GM20431 (cell line): ENCODE measurements around the gene ARHGEF5.
"Not testable (repeated sequence)": the region's sequence is repeated elsewhere in the genome, so short reads cannot be mapped to it uniquely, and the experiment has no call there.

Experiments used
- in situ Hi-C: fragments of 300-500 bp; cut with MseI, MboI; formaldehyde crosslinking; loops from one replicate; pipeline ENCODE4 v1.15.0; 2020; ENCODE audit warnings: low sequenced_read_pairs; ENCODE audit not compliant: unreplicated experiment

Gene ARHGEF5

DNA sequence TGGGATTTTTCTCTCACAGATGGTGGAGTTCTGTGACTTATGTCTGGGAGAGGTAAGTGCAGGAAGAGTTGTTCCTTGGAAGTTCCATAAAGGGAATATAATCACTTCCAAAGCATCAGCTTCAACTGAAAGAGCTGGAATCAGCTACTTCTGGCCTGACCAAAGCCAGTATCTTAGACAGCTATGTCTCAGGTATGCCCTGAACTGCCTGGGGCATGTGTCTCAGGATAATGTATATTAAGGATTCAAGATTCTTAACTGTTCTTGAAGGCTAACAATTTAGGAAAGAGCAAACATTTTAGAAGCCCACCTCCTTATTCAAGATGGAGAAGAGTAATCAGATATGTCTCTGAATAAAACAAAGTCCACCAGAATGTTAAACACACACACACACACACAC lies 60.7 kb downstream of the ARHGEF5 start:
- in situ Hi-C loops: no loop called here

DNA sequence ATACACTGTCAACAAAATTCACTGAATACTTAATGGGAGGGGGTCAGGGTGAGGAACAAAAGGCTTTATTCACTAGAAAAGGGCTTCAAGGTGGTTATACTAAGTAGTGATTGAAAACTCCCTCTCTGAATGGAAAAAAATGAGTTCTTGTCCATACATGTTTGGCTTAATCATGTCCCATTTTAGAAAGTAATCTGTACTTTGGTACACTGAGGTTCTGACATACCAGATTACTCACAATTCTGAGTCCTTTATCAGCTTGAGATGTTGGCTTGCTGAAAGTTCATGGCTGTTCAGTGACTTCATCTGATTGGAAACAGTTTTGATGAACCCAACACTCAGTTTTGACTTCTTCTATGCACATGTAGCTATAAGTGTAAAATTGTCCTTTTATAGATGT lies 61.1 kb downstream of the ARHGEF5 start:
- in situ Hi-C loops: no loop called here

- in situ Hi-C loops: not testable (repeated sequence)
Observed at GRCh38 chr7:144418931-144419330, 63.7 kb downstream of the ARHGEF5 start.

DNA sequence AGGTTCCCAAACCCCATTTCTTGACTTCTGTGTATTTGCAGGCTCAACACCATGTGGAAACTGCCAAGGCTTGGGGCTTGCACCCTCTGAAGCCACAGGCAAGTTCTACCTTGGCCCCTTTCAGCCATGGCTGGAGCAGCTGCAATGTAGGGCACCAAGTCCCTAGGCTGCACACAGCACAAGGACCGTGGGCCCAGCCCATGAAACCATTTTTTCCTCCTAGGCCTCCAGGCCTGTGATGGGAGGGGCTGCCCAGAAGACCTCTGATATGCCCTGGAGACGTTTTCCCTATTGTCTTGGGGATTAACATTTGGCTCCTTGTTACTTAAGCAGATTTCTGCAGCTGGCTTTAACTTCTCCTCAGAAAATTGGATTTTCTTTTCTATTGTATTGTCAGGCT lies 72.3 kb downstream of the ARHGEF5 start:
- in situ Hi-C loops: not testable (repeated sequence)

GRCh38 chr7:144428431-144428830 lies 73.2 kb downstream of the ARHGEF5 start:
- in situ Hi-C loops: no loop called here
